Type B pancreatic cell (in vitro differentiated cells): ENCODE data around the gene CIB2. TPM values are rescaled to one million over a fixed set of nuclear protein-coding genes. Genes with fewer than 3 reads are reported as not detected.

Source experiments
- DNase-seq: peaks from one replicate; pipeline ENCODE4 v3.0.0; 2021; ENCODE audit warnings: mixed read lengths; ENCODE audit not compliant: unreplicated experiment; ENCODE audit errors: extremely low spot score
- H3K27ac Mint-ChIP-seq: 2 replicates; pipeline ENCODE4 v1.8.0; 2021; ENCODE audit warnings: mild to moderate bottlenecking, mixed read lengths
- H3K27me3 Mint-ChIP-seq: 2 replicates; pipeline ENCODE4 v1.8.0; 2021; ENCODE audit warnings: mixed read lengths
- H3K36me3 Mint-ChIP-seq: 2 replicates; pipeline ENCODE4 v1.8.0; 2021; ENCODE audit warnings: mixed read lengths
- H3K4me1 Mint-ChIP-seq: one replicate; pipeline ENCODE4 v1.8.0; 2021; ENCODE audit warnings: mixed read lengths; ENCODE audit not compliant: unreplicated experiment
- H3K4me3 Mint-ChIP-seq: 2 replicates; pipeline ENCODE4 v1.8.0; 2021; ENCODE audit warnings: mild to moderate bottlenecking, mixed read lengths
- H3K9me3 Mint-ChIP-seq: 2 replicates; pipeline ENCODE4 v1.8.0; 2021; ENCODE audit warnings: mixed read lengths
- total RNA-seq: library from RNA; stranded (reverse); gene quantifications from 2 replicates; pipeline ENCODE4 v1.2.1, GENCODE V29; 2021; ENCODE audit warnings: low replicate concordance
- TF ChIP-seq, protein P1 (sequence below): fragments of 200-600 bp; sonication (generic); conservative IDR thresholded peaks from 2 replicates; pipeline ENCODE4 v1.5.0; 2021; ENCODE audit warnings: antibody characterized with exemption, mild to moderate bottlenecking

Gene CIB2
- total RNA-seq, 1 donor from 2014 or later, result 20.1 TPM

DNA sequence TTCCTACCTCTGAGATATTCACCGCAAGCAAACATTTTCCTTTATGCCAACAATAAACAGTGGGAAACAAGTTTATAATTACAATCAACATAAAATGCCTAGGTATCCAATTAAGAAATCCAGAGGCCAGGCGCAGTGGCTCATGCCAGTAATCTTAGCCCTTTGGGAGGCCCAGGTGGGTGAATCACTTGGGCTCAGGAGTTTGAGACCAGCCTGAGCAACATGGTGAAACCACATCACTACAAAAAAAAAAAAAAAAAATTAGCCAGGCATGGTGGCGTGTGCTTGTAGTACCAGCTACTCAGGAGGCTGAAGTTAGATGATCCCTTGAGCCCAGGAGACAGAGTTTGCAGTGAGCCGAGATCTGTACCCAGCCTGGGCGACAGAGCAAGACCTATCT lies 71.0 kb downstream of the CIB2 start:
- no peaks in the 10 kb centered on the region for H3K9me3 Mint-ChIP-seq
- no peak overlapping the region for H3K27ac Mint-ChIP-seq
- no peak for DNase-seq
- no peaks in the 10 kb centered on the region for H3K36me3 Mint-ChIP-seq
- H3K4me3 Mint-ChIP-seq, result no peak overlapping the region
- H3K4me1 Mint-ChIP-seq, result peaks cover 33% of the 10 kb centered on the region
- no peaks in the 10 kb centered on the region for H3K27me3 Mint-ChIP-seq
- TF ChIP-seq, protein P1, sequence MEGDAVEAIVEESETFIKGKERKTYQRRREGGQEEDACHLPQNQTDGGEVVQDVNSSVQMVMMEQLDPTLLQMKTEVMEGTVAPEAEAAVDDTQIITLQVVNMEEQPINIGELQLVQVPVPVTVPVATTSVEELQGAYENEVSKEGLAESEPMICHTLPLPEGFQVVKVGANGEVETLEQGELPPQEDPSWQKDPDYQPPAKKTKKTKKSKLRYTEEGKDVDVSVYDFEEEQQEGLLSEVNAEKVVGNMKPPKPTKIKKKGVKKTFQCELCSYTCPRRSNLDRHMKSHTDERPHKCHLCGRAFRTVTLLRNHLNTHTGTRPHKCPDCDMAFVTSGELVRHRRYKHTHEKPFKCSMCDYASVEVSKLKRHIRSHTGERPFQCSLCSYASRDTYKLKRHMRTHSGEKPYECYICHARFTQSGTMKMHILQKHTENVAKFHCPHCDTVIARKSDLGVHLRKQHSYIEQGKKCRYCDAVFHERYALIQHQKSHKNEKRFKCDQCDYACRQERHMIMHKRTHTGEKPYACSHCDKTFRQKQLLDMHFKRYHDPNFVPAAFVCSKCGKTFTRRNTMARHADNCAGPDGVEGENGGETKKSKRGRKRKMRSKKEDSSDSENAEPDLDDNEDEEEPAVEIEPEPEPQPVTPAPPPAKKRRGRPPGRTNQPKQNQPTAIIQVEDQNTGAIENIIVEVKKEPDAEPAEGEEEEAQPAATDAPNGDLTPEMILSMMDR, result no peak

DNA sequence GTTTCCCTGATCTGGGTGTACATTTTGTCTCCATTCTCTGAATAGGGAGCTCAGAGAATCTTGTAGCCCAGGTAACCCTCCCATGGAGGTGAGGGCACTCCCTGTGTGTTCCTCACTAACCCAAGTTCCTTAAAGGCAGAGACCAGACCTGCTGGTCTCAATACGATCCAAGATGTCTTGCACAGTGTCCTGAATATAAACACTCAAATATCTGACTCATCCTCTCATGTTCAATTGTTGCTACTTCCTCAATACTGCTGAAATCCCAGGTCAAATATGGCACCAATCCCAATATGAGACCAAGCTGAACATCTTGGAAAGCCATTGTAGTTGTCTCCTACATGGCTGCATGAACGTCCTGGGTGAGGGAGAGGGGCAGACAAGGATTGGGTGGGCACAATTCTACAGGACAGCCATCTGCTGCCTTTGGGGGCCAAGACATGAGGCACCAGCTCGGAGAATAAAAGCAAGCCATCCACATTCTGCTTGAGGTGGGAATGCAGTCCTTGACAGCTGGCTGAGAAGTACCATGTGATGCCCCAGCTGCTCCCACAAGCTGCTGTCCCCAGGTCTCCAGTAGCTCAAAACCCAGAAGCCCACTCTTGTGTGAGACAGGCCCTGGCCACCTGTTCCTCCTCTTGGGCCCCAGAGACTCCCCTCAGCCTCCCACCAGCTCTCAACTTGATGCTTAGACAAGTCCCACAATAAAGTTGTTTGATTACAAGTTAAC lies 72.0 kb downstream of the CIB2 start:
- TF ChIP-seq, protein P1, result no peak
- no peaks in the 10 kb centered on the region for H3K36me3 Mint-ChIP-seq
- H3K27ac Mint-ChIP-seq, result no peak overlapping the region
- no peaks in the 10 kb centered on the region for H3K27me3 Mint-ChIP-seq
- H3K9me3 Mint-ChIP-seq, result no peaks in the 10 kb centered on the region
- peaks cover 33% of the 10 kb centered on the region for H3K4me1 Mint-ChIP-seq
- DNase-seq, result no peak
- H3K4me3 Mint-ChIP-seq, result no peak overlapping the region

DNA sequence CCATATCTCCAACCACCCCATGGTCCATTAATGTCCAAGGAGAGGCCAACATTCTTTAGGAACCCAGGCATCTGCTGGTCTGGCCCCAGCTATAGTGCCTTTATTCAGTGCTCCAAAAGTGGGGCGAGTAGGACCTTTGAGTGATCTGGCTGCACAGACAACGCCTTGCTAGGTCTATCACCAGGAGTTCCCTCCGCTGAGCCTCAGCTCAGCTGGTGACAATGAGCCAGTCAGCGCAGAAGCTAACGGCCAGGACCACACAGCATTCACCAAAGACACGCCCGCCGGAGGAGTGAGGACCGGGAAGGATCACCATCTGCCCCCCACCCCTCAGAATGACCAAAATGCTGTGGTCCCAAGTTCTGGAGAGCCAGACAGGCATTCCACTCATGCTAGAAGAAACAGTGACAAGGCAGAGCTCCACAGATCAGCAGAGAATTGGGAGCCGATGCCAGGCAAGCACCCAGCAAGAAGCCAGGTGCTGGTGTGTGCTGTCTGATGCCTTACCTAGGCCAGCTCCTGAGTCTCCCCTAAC lies 72.8 kb downstream of the CIB2 start:
- H3K9me3 Mint-ChIP-seq, result no peaks in the 10 kb centered on the region
- no peaks in the 10 kb centered on the region for H3K27me3 Mint-ChIP-seq
- H3K4me3 Mint-ChIP-seq, result no peak overlapping the region
- H3K36me3 Mint-ChIP-seq, result no peaks in the 10 kb centered on the region
- H3K4me1 Mint-ChIP-seq, result peaks cover 33% of the 10 kb centered on the region
- DNase-seq, result no peak
- TF ChIP-seq, protein P1, result no peak
- no peak overlapping the region for H3K27ac Mint-ChIP-seq

DNA sequence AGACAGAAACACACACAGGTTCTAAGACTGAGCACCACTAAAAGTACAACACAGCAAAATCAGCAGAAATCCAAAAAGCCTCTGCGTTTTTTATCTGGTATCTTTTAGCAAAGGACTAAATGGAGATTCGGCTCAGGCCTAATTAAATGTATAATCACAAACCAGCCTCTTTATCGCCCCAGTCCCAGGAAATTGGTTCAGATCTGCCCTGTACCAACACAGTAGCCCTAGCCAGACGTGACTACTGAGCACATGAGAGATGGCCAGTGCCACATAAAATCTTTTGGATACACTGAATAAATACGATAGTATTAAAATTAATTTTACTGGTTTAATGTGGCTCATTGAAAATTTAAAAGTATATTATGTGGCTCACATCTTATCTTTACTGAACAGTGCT lies 73.4 kb downstream of the CIB2 start:
- Mint-ChIP-seq H3K27ac (no peak overlapping the region), H3K27me3 (no peaks in the 10 kb centered on the region)
- TF ChIP-seq, protein P1, result no peak

DNA sequence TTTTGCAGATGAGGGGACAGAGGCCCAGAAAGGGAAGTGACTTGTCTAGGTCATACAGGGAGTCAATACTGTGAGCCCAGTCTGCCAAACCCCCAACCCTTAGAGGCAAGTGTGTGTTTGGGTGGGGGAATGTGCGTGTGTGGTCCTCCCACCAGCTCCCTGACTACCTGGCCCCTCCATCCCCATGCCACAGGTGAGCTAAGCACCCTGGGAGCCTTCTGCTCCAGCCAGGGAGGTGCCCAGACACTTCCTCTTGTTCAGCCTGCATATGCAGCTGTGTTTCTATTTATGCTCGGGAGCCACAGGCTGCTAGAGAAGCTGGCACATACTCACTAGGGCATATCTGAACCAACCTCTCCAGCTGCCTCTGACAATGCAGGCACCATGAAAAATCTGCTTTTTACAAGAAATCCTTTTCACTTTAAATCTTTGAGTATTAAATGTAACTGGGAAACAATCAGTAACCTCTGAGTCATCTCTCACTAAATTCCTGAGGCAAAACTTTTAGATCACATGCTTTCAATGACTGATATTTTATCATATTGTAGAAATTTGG lies 74.5 kb downstream of the CIB2 start:
- TF ChIP-seq, protein P1, result no peak
- peak overlapping the region; percentile 41 for H3K27ac Mint-ChIP-seq
- H3K9me3 Mint-ChIP-seq, result no peaks in the 10 kb centered on the region
- DNase-seq, result no peak
- no peaks in the 10 kb centered on the region for H3K36me3 Mint-ChIP-seq
- no peak overlapping the region for H3K4me3 Mint-ChIP-seq
- peaks cover 28% of the 10 kb centered on the region for H3K4me1 Mint-ChIP-seq
- H3K27me3 Mint-ChIP-seq, result no peaks in the 10 kb centered on the region

More for the DNA sequence above, 73.4 kb downstream of the CIB2 start:
- H3K9me3 Mint-ChIP-seq, result no peaks in the 10 kb centered on the region
- no peak for DNase-seq
- H3K4me3 Mint-ChIP-seq, result no peak overlapping the region
- H3K36me3 Mint-ChIP-seq, result no peaks in the 10 kb centered on the region
- H3K4me1 Mint-ChIP-seq, result peaks cover 28% of the 10 kb centered on the region
